Duodenal mucosa (tissue), 2 donors: ENCODE data around the gene SF1.

Source experiments
- H3K27ac ChIP-seq: one replicate; pipeline ENCODE4 v1.7.0; 2013; ENCODE audit warnings: low read depth, low read length
- H3K27me3 ChIP-seq, 2 donors: one replicate each; pipeline ENCODE4 v1.7.0; 2013; ENCODE audit warnings: low read length in 2 of 2, control low read depth in 1 of 2; ENCODE audit not compliant: insufficient read depth in 2 of 2, control insufficient read depth in 1 of 2
- H3K36me3 ChIP-seq, 2 donors: one replicate each; pipeline ENCODE4 v1.7.0; 2013; ENCODE audit warnings: low read length in 2 of 2, control low read depth in 1 of 2; ENCODE audit not compliant: insufficient read depth in 2 of 2, control insufficient read depth in 1 of 2
- H3K4me1 ChIP-seq, 2 donors: one replicate each; pipeline ENCODE4 v1.7.0; 2013; ENCODE audit warnings: low read length in 2 of 2, control low read depth in 1 of 2; ENCODE audit not compliant: insufficient read depth in 2 of 2, control insufficient read depth in 1 of 2
- H3K4me3 ChIP-seq, 2 donors: one replicate each; pipeline ENCODE4 v1.7.0; 2013; ENCODE audit warnings: low read length in 2 of 2, low read depth in 1 of 2
- H3K9ac ChIP-seq, 2 donors: one replicate each; pipeline ENCODE4 v1.7.0; 2013; ENCODE audit warnings: low read length in 2 of 2, low read depth in 1 of 2
- H3K9me3 ChIP-seq, 2 donors: one replicate each; pipeline ENCODE4 v1.7.0; 2013; ENCODE audit warnings: low read length in 2 of 2, control low read depth in 1 of 2; ENCODE audit not compliant: control insufficient read depth in 1 of 2

Gene SF1

DNA sequence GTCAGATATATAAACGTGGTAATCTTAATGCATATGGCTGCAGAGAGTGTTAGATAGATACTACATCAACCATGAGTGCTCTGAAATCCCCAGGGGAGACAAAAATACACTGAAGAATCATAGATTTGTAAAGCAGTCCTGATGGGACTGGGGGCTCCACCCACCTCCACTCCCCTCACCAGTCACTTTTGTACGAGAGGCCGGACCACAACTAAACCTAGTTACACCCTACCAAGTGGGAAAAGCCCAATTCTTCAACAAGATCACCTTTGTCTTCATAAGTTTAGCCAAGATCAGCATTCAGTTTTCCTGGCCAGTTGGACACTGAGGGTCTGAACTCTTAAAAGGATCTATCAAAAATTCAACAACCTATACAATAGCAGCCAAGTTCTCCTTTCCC, 1.5 kb downstream of the SF1 start:
- Histone ChIP-seq H3K36me3 (peaks cover 45 to 56% of the 10 kb centered on the region in 2 donors), H3K4me1 (peaks cover 34 to 36% of the 10 kb centered on the region in 2 donors)

DNA sequence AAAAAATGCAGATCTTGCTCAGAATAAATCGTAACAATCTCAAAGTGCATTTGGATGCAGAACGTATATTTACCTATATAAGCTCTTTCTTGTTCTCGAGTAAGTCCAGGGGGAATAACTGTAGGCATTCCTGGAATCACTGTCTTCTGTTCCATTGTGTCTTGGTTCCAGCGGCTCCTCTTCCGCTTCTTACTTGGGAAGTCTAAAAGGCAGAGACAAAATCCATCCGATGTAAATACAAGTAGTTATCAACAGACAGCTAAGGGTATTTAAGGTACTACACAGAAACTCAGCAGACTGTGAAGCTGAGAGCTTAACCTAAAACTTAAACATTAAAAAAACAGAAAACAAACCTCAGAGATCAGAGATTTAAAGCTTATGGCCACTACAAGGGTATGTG, 1.9 kb downstream of the SF1 start:
- Histone ChIP-seq H3K27ac (no peak overlapping the region), H3K4me1 (peaks cover 34 to 36% of the 10 kb centered on the region in 2 donors), H3K36me3 (peaks cover 49 to 60% of the 10 kb centered on the region in 2 donors), H3K9ac (peak overlapping the region; percentile 75 to 98), H3K4me3 (peak overlapping the region; percentile 92 to 97), H3K27me3 (no peaks in the 10 kb centered on the region), H3K9me3 (no peaks in the 10 kb centered on the region)

More for the DNA sequence above, 1.5 kb downstream of the SF1 start:
- H3K27me3 ChIP-seq: no peaks in the 10 kb centered on the region
- H3K4me3 ChIP-seq: peak overlapping the region; percentile 92 to 97
- no peaks in the 10 kb centered on the region for H3K9me3 ChIP-seq
- H3K27ac ChIP-seq: no peak overlapping the region
- H3K9ac ChIP-seq: peak overlapping the region; percentile 75 to 98

DNA sequence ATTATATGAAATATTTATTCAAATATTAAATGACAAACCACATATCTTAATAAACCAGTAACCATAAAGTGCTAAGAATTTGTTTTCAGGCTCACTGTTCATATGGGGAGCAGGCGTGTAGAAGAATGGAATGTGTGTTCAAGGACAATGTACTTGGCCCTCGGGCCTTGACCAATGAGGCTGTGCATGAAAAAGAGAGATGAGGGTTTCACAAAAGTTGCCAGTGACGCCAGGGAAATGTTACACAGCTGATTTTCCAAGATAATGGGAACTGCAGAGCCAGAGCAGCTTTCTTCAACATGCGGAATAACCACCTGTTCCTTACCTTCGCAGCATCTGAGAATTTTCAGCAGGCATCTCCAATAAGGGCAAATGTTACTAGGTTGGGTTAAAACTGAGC, 4.2 kb downstream of the SF1 start:
- H3K27ac ChIP-seq: no peak overlapping the region
- peaks cover 72 to 83% of the 10 kb centered on the region in 2 donors for H3K36me3 ChIP-seq
- H3K27me3 ChIP-seq: no peaks in the 10 kb centered on the region
- H3K9ac ChIP-seq: no peak overlapping the region
- no peak overlapping the region for H3K4me3 ChIP-seq
- peaks cover 28 to 34% of the 10 kb centered on the region in 2 donors for H3K4me1 ChIP-seq
- H3K9me3 ChIP-seq: no peaks in the 10 kb centered on the region

DNA sequence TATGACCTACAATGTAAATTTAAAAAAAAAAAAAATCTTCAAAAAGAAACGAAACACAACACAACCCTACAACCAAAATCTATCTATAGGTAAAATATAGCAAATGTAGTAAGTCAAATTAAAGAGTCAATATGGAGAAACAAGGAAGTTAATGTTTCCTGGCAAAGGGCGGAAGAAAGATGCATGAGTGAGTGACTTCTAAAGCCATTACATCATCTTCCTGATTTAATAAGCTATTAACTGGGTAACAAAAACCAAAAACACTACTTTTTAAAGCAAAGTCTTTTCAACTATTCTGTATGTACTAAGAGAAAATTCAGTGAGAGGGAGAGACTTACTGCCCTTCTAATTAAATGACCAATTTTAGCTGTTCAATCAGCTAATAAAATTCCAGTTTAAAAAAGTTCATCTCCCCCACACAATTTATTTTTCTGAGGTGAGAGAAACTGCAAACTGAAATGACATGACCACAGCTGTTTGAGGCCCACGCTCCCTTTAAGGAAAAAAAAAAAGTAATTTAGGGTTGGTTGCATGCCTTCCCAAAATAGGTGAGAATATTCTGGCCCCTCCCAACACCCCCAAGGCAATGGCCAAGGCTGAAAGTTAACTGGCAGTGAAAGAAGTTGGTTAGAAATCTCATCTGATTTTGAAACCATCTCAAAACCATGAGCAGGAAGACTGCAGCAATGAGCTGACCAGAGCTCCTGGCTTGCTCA, 5.9 kb downstream of the SF1 start:
- Histone ChIP-seq H3K4me1 (peaks cover 28 to 34% of the 10 kb centered on the region in 2 donors), H3K27ac (no peak overlapping the region), H3K9ac (no peak overlapping the region)

DNA sequence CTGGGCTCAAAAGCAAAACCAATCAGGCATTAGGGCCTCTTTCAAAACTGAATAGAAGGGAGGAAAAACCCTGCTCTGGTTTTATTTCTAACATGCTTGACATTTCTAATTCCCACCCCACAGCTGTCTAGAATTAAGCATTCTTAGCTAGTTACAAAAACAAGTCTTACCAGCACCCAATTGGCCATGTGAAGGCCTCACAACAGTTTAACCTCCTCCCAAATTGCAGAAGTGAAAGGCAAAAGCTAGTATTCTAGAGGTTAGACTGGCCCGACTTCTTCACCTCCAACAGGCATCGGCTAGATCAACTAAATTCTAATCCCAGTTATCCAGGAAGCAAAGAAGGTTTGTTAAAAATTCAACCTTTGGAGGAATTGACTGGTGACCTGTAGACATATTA, 6.5 kb downstream of the SF1 start:
- Histone ChIP-seq H3K9ac (no peak overlapping the region), H3K27ac (no peak overlapping the region), H3K4me3 (no peak overlapping the region), H3K9me3 (no peaks in the 10 kb centered on the region), H3K36me3 (peaks cover 92 to 100% of the 10 kb centered on the region in 2 donors), H3K27me3 (no peaks in the 10 kb centered on the region), H3K4me1 (peaks cover 22 to 30% of the 10 kb centered on the region in 2 donors)

More for the DNA sequence above, 5.9 kb downstream of the SF1 start:
- H3K9me3 ChIP-seq: no peaks in the 10 kb centered on the region
- no peak overlapping the region for H3K4me3 ChIP-seq
- H3K36me3 ChIP-seq: peaks cover 89 to 100% of the 10 kb centered on the region in 2 donors
- no peaks in the 10 kb centered on the region for H3K27me3 ChIP-seq

DNA sequence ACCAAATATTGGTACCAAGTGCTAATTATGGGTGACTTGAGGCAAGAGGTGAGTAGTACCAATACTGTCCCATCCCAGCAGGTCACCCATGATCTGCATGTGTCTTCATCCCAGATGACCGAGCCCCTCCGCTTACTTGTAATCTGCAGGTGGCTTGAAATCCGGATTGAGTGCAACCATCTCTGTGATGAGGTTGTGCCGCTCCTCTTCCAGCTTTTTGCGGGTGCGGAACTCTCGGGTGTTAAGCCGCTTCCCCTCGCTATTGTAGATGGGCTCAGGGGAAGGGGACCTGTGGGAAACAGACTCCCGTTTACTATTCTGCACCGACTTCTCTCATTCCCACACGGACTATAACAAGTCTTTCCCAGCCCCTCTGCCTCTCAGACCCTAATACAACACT, 8.2 kb downstream of the SF1 start:
- Histone ChIP-seq H3K36me3 (peaks cover 80 to 95% of the 10 kb centered on the region in 2 donors), H3K27me3 (no peaks in the 10 kb centered on the region), H3K27ac (no peak overlapping the region), H3K4me3 (no peak overlapping the region), H3K9ac (no peak overlapping the region), H3K9me3 (no peaks in the 10 kb centered on the region), H3K4me1 (peaks cover 10 to 15% of the 10 kb centered on the region in 2 donors)

DNA sequence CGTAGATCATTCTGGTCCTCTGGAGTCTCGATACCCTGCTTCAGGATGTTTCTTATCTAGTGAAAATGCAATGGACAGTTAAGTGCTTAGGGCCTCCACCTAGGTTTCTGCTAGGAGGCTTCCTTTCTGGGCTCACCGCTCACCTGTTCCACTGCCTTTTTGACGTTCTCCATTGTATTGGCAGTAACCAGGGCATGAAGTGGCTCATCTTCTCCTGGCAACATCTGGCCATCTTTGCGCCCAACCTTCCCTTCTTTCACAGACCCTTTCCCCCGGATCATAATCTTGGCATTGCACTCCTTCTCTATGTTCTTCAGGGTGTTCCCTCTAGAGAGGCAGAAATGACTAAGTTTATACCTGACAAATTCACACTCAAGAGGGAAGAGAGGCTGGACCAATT, 9.1 kb downstream of the SF1 start:
- H3K4me1 ChIP-seq: peaks cover 12 to 17% of the 10 kb centered on the region in 2 donors
- H3K4me3 ChIP-seq: no peak overlapping the region
- H3K9me3 ChIP-seq: no peaks in the 10 kb centered on the region
- peaks cover 83 to 95% of the 10 kb centered on the region in 2 donors for H3K36me3 ChIP-seq
- H3K27me3 ChIP-seq: no peaks in the 10 kb centered on the region
- no peak overlapping the region for H3K27ac ChIP-seq
- no peak overlapping the region for H3K9ac ChIP-seq

DNA sequence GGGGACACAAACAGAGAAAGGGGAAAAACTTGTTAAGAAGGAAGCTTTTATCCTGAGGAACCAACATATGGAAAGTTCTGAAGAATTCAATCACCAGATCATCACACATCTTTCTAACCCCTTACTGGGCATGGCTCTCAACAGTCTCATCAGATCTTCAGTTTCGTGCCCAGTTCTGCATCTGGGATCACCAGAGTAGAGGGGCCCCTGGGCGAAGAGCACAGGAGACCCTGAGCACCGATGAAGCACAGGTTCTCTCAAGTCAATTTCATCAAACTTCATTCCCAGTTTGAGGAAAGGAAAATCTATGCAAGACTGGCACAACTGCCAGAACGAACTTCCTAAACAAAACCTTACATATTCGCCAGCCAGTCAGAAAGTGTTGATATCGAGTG, 10.0 kb downstream of the SF1 start:
- peaks cover 81 to 95% of the 10 kb centered on the region in 2 donors for H3K36me3 ChIP-seq

DNA sequence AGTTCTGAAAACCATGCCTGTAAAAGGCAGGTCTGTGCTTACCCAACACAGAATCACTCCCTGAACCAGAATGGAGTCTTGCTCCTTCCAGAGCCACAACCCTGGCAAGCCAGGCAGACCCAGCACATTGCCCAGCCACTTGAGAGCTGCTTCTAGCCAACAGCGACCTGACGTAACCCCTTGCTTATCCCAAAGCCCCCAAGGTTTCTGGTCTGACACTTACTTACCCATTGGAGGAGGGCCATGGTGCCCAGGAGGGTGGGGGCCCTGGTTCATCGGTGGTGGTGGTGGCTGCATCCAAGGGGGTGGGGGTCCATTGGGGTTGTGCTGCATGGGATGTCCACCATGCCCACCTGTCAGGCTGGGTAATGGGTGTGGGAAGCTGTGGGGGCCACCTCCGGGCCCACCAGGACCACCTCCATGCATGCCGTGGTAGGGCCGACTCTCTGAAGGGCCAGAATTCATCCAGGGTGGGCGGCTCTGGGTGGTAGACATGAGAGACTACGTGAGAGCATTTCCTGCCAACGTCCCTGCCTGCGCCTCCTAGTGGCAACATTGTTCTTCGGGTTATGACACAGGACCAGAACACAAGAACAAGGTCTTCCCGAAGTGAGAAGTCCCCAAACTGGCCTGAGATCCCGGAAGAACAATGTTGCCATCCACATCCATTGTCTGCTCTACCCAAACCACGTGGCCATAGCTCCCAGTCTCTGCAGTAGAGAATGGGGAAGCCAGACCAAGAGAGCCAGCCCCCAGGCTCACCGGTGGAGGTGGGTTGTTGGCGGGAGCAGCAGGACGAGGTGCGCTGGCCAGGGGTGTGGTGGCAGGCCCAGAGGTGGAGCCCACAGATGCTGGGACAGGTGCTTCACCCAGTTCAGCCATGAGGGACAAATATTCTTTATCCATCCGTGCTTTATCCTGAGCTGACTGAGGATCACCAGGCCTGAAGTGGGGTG, 10.7 kb downstream of the SF1 start:
- Histone ChIP-seq H3K27me3 (no peaks in the 10 kb centered on the region), H3K9me3 (no peaks in the 10 kb centered on the region), H3K4me1 (peaks cover 2 to 15% of the 10 kb centered on the region in 2 donors), H3K27ac (no peak overlapping the region), H3K36me3 (peaks cover 80 to 95% of the 10 kb centered on the region in 2 donors), H3K9ac (no peak overlapping the region), H3K4me3 (no peak overlapping the region)

More for the DNA sequence above, 10.0 kb downstream of the SF1 start:
- H3K4me3 ChIP-seq: no peak overlapping the region
- H3K27ac ChIP-seq: no peak overlapping the region
- peaks cover 9 to 16% of the 10 kb centered on the region in 2 donors for H3K4me1 ChIP-seq
- H3K9ac ChIP-seq: no peak overlapping the region
- no peaks in the 10 kb centered on the region for H3K9me3 ChIP-seq
- no peaks in the 10 kb centered on the region for H3K27me3 ChIP-seq

DNA sequence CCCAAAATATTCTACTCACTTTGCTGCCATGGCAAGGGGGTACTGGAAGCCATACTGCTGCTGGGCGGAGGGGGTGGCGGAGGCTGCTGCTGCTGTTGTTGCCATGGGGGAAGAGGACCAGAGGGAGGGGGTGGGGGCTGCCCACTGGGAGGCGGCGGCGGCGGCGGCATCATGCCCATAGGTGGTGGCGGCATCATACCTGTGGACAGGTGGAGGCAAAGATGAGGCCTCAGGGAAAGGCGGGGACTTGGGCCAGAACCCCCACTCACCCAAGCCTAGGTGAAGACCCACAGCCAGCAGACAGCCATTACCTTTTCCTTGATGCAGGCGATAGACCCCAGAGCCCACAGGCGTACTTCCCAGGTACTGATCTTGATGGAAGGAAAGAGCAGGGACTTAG, 11.5 kb downstream of the SF1 start:
- Histone ChIP-seq H3K27me3 (no peaks in the 10 kb centered on the region), H3K4me3 (no peak overlapping the region), H3K4me1 (peaks cover 0 to 13% of the 10 kb centered on the region in 2 donors), H3K27ac (no peak overlapping the region), H3K9ac (no peak overlapping the region), H3K9me3 (no peaks in the 10 kb centered on the region), H3K36me3 (peaks cover 80 to 94% of the 10 kb centered on the region in 2 donors)
